Frontal cortex (tissue), 4 donors: ENCODE measurements around the gene XYLT1. TPM values are rescaled to one million over a fixed set of nuclear protein-coding genes. Genes with fewer than 3 reads are reported as not detected.
"Not testable (repeated sequence)": the region's sequence is repeated elsewhere in the genome, so short reads cannot be mapped to it uniquely, and the experiment has no call there.

Source experiments
- DNase-seq, 2 donors: peaks; one replicate each; pipeline ENCODE4 v3.0.0; 2012; ENCODE audit warnings: low spot score in 2 of 2
- FAIRE-seq: peaks from 2 replicates; lab custom pipeline; 2012; peaks lifted over from hg19 to GRCh38; lab: Jason Lieb, UNC
- total RNA-seq: library from RNA; depleted of rRNA; stranded (reverse); fragments of >200 nt; gene quantifications from one replicate; pipeline ENCODE4 v1.2.3, GENCODE V29; 2014
- donor health status: control.
- donor health status: control.
- donor health status: control.

The XYLT1 gene
- total RNA-seq, 1 donor from 2014 or later, result 28.9 TPM

DNA sequence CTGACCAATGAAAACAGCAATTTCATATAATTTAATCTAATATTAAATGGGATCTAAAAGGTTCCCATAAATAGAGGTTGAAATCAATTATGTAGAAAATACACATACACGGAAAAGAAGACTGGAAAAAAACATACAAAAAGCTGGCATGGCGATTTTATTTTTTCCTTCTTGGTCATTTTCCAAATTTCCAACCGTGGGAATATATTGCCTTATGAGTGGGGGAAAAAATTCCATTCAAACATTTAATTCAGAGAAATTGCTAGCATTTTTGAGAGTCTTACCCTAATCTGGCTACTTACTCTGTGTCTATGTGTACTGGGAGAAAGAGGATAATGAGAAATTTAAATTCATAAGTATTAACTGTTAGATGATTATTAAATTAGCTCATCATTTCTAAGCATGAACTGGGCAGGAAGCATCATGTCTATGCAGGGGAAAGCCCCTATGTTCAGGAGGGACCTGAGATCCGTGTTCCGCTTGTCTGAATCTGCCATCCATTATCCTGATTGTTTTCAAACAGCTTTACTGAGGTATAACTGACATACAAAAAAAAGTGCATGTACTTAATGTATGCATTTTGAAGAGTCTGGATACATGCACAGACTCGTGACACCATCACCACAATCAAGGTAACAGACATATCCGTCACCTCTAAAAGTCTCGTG is 145.2 kb downstream of the XYLT1 start:
- DNase-seq, result no peak
- FAIRE-seq, result no peak

DNA sequence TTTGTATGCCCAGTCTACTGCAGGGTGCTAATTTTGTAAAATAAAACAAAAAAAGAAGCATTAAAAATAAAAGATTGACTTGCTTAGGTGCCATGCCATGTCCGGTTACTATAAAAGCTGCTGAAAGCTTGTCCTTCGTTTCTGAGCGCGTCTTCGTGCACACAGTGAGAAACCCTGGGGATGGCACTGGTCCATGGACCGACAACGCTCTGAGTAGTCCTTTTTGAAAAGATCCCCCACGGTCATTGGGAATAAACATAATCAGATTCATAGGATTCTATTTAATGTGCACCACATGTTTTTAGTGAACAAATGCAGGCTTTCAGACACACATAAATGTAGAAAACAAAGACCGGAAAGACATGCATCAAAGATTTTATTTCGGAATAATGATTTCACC is 146.3 kb downstream of the XYLT1 start:
- no peak for FAIRE-seq

DNA sequence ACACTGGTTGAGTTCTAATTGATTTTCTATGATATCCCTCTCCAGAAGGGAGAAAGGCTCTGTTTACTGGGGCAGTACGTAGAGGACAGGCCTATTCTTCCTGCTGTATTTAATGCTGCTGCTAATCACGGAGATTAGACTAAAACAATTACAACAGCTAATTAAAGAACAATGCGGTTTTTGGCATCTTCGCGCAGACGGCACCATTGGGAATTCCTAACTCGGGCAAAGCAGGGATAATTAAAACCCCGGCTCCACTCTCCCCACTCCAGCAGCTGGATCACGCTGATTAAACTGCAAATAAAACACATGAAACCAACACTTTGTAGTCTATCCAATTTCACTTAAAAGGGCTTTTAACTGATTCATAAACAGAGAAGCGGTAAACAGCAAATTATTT is 147.6 kb downstream of the XYLT1 start:
- DNase-seq (no peak), FAIRE-seq (no peak)

More for the DNA sequence above, 146.3 kb downstream of the XYLT1 start:
- DNase-seq, result no peak

DNA sequence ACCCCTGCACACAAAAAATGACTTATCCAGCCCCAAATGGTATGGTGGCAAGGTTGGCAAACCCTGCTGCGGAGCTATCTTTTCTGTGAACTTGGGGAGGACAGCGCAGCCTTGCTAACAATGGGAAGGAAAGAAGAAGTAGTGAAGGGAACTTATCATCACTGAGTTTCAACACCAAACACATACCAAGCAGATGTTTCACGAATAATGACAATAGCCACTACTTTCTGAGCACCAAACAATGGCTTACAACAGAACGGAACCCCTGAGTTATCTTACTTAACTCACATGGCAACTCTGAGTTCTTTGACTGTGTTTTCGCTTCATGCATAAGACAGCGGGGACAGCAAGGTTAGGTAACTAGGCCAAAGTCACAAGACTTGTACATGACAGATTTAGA is 148.9 kb downstream of the XYLT1 start:
- FAIRE-seq (no peak), DNase-seq (no peak)

DNA sequence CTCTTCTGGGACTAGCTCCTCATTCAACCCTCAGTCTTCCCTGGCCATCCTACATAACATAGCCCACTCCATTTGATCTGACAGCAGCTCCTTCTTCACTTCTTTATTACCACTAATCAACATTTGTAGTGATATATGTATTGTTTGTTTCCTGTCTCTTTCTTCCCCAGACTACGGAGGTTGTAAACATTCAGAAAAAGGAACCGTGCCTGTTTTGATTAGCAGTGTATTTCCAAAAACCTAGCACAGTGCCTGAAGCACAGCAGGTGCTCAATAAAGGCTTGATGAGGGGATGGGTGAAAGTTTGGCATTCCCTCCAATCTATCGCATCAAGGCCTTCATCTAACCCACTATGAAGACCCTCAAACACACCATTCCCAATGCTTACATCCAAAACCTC is 150.8 kb downstream of the XYLT1 start:
- DNase-seq (no peak), FAIRE-seq (no peak)

DNA sequence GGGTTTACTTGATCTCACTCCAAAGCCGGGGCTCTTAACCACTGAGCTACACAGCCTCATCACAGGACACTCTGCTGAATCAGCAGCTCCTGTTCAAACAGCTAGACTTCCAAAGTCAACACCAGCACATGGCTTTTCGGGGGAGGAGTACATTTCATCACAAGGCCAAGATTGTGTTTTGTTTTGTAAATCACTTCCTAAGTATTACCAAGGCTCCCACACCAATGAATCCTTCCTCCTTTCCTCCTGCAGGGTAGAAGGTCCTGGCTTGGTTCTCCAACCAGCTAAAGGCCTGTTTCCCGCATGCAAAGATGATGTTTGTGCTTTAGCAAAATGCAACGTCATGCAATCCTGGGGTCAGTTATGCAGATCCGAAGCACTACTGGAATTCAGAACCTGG is 152.5 kb downstream of the XYLT1 start:
- DNase-seq (no peak), FAIRE-seq (no peak)

DNA sequence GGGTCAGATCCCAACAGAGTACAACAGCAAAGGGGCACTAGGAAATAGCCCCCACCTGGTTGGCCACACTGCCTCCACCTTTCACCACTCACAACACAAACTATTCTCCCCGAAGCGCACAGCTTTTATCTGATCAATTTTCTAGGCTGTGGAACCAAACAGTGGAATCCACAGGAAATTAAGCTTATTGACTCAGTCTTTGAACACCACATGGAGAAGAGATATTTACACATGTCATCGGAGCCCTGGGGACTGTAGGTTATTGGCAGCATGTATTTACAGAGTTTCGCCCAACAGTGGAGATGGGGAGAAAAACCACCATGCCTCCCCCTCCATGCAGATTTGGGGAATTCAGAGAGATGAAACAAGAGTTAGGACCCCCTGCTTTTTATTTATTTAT is 154.8 kb downstream of the XYLT1 start:
- FAIRE-seq, result no peak
- DNase-seq, result no peak

DNA sequence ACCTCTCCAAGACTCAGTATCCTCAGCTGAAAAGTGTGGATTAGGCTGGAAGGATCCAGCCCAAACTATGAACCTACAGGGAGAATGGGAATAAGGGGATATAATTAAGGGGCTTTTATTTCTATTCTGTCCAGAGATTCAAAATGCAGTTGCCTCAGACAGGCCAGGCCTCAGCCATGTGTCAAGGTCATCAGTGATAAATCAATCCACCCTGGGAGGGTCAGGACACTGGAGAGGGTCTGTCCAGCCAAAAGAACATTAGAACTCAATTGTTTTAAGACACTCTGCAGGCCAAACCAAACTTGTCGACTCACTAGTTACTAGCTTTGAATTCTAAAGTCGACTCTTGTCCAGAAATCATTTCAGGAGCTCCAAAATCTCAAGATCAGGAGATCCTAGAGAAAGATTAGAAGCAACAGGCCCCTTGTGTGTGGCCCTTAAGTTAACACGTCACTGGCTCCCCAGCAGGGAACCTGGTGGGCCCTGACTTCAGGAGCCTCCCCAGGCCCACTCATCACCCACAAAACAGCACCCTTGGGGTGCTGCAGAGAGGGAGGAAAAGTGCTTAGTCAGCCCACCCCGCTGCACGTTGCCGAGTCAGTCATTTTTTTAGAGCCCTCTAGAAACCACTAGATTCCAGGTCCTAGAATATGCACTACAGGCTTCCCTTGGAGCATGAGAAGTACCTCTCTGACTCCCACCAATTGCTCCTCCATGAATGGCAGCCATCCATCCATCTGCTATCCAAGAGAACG is 156.8 kb downstream of the XYLT1 start:
- DNase-seq (no peak), FAIRE-seq (no peak)

DNA sequence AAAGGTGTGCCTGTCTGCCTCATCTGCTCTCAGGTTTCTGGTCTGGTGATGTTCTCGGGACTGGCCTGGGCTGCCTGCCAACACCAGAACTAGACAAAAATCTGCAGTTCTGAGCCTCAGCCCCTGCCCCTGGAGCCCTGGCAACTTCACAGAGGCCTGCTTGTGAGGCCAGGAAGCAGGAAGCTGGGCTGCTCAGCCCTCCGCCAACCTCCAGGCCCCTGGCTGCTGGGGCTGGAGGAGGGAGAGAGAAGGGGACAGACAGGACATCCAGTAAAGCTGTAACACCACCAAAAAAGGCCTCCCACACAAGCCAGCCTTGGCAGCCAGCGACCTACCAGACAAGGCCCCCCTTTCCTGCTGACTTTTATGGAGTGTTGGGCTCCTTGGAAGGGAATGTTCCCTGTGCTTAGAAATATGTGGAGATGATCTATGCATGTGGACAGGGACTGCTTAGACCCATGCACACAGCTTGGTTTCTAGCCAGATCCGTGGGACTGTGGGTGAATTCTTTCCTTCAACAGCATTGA is 157.6 kb downstream of the XYLT1 start:
- FAIRE-seq, result no peak
- DNase-seq, result no peak

DNA sequence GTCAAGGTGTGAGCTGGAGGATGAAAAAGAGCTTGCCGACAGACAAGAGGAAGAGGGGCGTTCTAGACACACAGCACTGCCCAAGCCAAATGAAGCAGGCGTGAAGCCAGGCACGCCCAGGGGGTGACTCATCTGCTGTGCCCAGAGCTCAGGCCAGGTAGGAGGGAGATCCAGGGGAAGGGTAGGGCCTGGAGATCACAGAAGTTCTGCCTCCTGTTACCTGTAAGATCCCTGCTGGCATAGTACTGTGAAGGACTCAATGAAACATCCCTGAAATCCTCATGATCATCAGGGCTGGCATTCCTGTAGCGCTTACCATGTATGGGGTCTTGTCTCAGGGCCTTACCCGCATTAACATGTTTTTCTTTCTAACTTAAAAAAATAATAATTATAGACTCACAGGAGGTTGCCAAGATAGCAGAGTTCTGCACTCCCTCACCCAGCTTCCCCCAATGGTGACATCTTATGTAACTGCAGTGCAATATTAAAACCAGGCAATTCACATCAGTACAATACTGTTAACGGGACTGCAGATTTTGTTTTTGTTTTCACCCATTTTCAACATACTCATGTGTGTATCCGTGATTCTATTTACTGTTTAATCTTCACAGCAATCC is 158.6 kb downstream of the XYLT1 start:
- DNase-seq (no peak), FAIRE-seq (no peak)

DNA sequence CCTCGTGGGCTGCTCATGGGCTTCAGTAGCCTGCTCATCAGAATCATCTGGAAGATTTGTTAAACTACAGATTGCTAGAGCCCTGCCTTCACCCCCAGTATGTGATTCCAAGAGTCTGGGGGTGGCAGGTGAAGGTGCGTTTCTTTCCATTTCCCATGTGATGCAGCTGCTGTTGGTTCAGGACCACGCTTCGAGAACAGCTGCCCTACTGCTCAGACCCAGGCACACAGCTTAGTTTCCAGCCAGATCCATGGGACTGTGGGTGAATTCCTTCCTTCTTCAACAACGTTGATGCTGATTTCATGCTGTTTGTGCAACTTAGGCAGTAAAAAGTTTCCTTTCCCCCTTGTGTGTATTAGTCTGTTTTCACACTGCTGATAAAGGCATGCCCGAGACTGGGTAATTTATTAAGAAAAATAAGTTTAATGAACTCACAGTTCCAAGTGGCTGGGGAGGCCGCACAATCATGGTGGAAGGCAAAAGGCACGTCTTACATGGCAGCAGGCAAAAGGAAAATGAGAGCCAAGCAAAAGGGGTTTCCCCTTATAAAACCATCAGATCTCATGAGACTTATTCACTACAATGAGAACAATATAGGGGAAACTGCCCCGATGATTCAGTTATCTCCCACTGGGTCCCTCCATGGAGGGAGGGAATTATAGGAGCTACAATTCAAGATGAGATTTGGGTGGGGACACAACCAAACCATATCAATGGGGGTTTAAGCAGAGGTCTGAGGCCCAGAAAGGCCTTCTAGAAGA is 159.2 kb downstream of the XYLT1 start:
- FAIRE-seq, result no peak
- DNase-seq, result no peak

DNA sequence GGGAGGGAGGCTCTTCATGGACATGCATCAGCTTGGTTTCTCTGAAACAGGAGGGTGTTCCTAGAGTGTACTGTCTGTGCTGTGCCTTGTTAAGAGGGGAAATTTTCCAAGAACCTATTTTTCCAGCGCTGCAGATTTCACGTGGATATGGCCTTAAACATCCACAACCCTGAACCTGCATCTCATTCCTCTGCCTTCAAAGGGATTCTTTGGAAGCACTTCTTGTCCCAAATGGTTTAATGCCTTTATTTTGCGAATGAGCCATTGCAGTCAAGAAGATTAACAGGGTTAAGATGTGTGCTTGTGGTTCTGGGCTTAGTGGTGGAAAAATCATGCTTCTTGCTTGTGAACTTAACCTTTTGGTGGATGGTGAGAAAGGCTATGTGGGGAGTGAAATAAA is 161.2 kb downstream of the XYLT1 start:
- DNase-seq, result no peak
- no peak for FAIRE-seq

DNA sequence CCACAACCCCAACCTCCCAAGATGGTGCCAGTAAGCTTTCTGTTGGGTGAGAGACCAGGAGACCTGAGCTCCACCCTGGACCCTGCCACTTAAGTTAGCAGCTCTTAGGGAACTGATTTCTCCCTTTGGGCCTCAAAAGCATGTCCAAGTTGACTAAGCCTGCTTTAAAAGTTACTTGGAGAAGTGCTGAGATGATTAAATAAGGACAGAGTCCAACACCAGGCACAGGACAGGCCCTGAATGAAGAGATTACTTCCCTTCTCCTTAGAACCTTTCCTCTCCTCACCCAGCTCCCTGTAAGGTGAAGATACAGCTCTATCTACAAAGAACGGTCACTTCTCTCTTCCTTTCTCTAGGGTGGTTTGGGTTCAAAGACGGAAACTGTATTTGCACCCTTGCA is 162.6 kb downstream of the XYLT1 start:
- no peak for FAIRE-seq
- DNase-seq, result no peak

DNA sequence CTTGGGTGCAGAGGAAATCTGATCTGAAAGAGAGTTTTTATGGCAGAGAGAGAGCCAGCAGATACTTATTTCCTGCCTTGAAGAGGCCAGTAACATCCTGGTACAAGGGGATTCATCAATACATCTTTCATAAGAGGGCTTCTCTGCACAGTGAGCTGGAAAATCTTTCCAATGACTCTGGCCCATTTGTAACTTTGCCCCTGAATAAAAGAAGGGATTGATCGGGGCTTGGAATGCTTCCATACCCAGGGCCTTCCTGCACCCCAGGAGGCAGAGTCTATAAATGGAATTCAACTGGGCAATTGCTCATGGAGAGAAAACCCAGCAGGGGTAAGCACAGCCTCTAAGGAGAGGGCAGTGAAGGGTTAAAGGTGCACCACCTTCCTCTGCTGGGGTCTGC is 163.3 kb downstream of the XYLT1 start:
- FAIRE-seq (no peak), DNase-seq (no peak)

DNA sequence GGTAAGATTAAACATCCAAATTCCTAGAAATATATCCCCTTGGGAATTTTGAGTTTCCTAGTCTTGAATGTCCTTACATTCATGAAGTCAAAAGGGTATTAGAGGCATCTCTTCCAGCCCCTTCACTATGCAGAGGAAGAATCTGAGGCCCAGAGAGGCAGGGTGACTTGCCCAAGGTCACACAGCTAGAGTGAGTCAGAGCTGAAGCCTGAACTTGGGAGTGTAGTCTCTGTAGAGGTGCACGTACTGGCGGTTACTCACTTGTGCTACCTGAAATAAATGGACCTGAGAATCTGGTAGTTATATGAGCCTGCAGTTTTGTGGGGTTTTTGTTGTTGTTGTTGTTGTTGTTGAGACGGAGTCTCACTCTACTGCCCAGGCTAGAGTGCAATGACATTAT is 164.0 kb downstream of the XYLT1 start:
- FAIRE-seq (no peak), DNase-seq (no peak)

DNA sequence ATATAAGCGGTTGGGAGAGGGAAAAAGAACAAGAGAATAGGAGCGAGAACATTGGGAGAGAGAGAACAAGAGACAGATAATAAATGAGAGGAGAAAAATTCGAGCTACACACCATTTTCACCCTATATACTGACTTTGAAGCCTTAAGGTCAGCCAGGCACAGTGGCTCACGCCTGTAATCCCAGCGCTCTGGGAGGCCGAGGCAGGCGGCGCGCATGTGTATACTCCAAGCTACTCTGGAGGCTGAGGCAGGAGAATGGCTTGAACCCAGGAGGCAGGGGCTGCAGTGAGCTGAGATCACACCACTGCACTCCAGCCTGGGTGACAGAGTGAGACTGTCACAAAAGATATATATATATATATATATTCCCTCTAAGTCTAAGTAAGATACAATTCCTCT is 164.5 kb downstream of the XYLT1 start:
- not testable (repeated sequence) for FAIRE-seq, DNase-seq

DNA sequence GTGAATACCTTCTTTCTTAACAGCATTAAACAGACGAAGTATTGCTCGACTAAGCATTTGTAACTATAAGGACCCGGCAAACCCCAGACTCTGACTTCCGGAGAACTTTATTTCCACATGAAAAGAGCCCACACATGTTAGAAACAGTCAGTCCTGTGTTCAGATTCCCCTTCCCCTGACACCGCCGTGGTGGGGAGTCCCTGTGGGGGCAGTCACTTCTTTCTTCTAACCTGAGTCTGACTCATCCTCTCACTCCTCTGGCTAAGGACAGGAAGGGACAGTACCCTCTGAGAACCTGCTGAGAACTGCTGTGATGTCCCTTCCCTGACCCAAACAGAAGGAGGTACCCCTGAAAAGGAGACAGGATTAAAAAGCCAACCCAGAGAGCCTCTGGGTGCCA is 165.1 kb downstream of the XYLT1 start:
- no peak for FAIRE-seq
- DNase-seq, result no peak

DNA sequence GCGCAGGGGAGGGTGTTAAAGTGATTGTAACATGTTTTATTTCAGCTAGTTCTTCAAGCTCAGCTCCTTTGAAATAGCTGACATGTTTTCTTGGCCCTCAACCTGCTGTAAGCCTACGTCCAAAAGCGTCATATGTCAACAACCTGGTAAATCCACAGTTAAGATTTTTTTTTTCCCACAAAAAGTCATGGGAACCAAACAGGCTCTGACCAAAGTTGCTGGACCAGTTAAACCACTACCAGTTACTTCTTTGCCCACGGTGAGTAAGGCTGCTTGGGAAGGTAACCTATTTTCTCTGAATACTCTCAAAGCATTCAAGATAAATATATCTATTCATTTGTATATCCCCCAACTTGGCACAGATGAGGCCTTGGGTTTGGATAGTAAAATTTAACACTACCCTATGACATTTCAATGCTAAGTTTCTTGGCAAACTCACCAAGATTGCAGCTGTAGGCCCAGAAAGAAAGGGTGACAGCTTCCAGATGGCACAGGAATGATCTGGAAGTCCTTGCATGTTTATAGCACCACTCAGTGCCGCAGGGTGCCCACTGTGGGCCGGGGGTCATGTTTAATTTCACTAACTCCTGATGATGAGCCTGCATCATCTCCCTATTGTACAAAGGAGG is 166.2 kb downstream of the XYLT1 start:
- DNase-seq (no peak), FAIRE-seq (no peak)

DNA sequence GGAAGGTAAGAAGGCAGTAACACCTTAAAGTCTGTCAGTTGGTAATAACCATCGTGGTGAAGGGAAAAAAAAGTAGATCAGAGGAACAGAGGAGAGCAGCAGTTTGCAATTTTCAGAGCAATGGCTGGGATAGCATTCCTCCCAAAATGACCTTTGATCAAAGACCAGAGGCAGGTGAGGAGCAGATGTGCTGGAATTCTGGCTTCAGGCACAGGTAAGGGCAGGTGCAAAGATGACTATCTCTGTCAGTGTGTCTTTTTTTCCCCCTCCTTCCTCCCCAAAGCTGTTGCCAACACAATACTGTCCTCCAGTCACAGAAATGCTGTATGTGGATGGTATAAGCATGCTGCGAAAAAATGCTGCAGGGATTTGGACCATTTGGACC is 166.7 kb downstream of the XYLT1 start:
- FAIRE-seq (no peak), DNase-seq (no peak)

DNA sequence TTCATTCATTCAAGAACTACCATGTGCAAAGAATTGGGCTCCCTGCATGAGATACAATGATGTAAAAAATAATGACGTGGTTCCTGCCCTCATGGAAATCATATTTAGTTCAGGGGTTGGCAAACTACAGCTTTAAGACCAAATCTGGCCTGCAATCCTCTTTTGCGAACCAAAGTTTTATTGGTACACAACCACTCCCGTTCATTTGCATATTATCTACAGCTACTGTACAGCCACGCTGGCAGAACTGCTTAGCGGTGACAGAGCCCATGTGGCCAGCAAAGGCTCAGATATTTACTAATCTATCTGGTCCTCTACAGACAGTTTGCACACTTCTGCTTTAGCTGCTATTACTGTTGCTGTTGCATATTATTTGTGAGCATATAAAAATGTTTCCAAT is 167.7 kb downstream of the XYLT1 start:
- DNase-seq (no peak), FAIRE-seq (no peak)
